G401 (cell line): ENCODE measurements around the gene ZNF90. TPM values are rescaled to one million over a fixed set of nuclear protein-coding genes. Genes with fewer than 3 reads are reported as not detected.

Experiments used
- total RNA-seq: library from RNA; depleted of rRNA; stranded (reverse); fragments of >200 nt; shearing (Covaris generic); gene quantifications from 2 replicates; pipeline ENCODE4 v1.2.3, GENCODE V29; 2014; rRNA removed

Gene ZNF90
- total RNA-seq, 1 experiment from 2014 or later, result not detected

Other genes with a start within 250 kb of the ZNF90 start
- gene ZNF253, start 212.1 kb upstream of the ZNF90 start, total RNA-seq, result 0.12 and 1.0 TPM in 2 replicates
- not detected in 2 replicates for gene ZNF93, start 177.1 kb upstream of the ZNF90 start, total RNA-seq
- 0.62 TPM in 1 of 2 replicates, not detected in the other for gene ZNF682, start 38.5 kb upstream of the ZNF90 start, total RNA-seq
- not detected in 2 replicates for gene ZNF486, start 89.2 kb downstream of the ZNF90 start, total RNA-seq